ENCODE results near the gene ARL4C.

The ARL4C gene

GRCh38 chr2:234497594-234498235 lies 834 bp upstream of the ARL4C start:
- FAIRE-seq = no peak

GRCh38 chr2:234496055-234496834 lies 636 bp downstream of the ARL4C start:
- FAIRE-seq = no peak

- no peak for FAIRE-seq
These were observed 1.4 kb downstream of the ARL4C start for GRCh38 chr2:234495251-234496054.

GRCh38 chr2:234494361-234495250 lies 2.3 kb downstream of the ARL4C start:
- FAIRE-seq = no peak

- no peak for FAIRE-seq
These were observed 3.1 kb downstream of the ARL4C start for GRCh38 chr2:234493796-234494195.

- no peak for FAIRE-seq
These were observed 4.0 kb downstream of the ARL4C start for GRCh38 chr2:234492717-234493485.

GRCh38 chr2:234491897-234492296 lies 5.0 kb downstream of the ARL4C start:
- FAIRE-seq = no peak

- no peak for FAIRE-seq
These were observed 5.6 kb downstream of the ARL4C start for GRCh38 chr2:234491281-234491680.

GRCh38 chr2:234490271-234491091 lies 6.4 kb downstream of the ARL4C start:
- FAIRE-seq = no peak

GRCh38 chr2:234488913-234489451 lies 7.9 kb downstream of the ARL4C start:
- no peak for FAIRE-seq

- no peak for FAIRE-seq
These were observed 8.4 kb downstream of the ARL4C start for GRCh38 chr2:234488486-234488885.

- no peak for FAIRE-seq
These were observed 9.5 kb downstream of the ARL4C start for GRCh38 chr2:234487356-234487755.

- FAIRE-seq = no peak
These were observed 13.2 kb downstream of the ARL4C start for GRCh38 chr2:234483568-234484251.

- no peak for FAIRE-seq
These were observed 15.6 kb downstream of the ARL4C start for GRCh38 chr2:234481301-234481700.

- no peak for FAIRE-seq
These were observed 16.5 kb downstream of the ARL4C start for GRCh38 chr2:234480337-234480736.

GRCh38 chr2:234479465-234479864 lies 17.4 kb downstream of the ARL4C start:
- FAIRE-seq = no peak

- no peak for FAIRE-seq
These were observed 18.6 kb downstream of the ARL4C start for GRCh38 chr2:234478121-234478858.

- FAIRE-seq = no peak
These were observed 20.1 kb downstream of the ARL4C start for GRCh38 chr2:234476766-234477165.

GRCh38 chr2:234474654-234475053 lies 22.2 kb downstream of the ARL4C start:
- no peak for FAIRE-seq
